Endothelial cell of umbilical vein (primary cell): ENCODE results near the gene SSR1.

Experiments
- EZH2 ChIP-seq: IDR thresholded peaks from 2 replicates; pipeline ENCODE4 v1.6.1; 2012; ENCODE audit warnings: borderline replicate concordance, low read depth, mild to moderate bottlenecking, moderate library complexity, low read length, inconsistent platforms; ENCODE audit not compliant: severe bottlenecking
- POLR2AphosphoS5 ChIP-seq: IDR thresholded peaks from 2 replicates; pipeline ENCODE4 v1.6.1; 2012; ENCODE audit warnings: low read depth, mild to moderate bottlenecking, control low read depth, low read length, moderate library complexity; ENCODE audit not compliant: insufficient read depth

- no peak for TF ChIP-seq POLR2AphosphoS5
- TF ChIP-seq EZH2, result no peak
Measured at GRCh38 chr6:7222197-7222596, 90.8 kb downstream of the SSR1 start.
